WTC11 (cell line): Measurements from ENCODE around the gene GSG1L. TPM values are rescaled to one million over a fixed set of nuclear protein-coding genes. Genes with fewer than 3 reads are reported as not detected.

ENCODE experiments used
- ATAC-seq: fragments of 200-7000 bp; cut with Tn5 transposase; 2 replicates; pipeline ENCODE4 v1.10.0; 2021; ENCODE audit warnings: mild to moderate bottlenecking, moderate library complexity
- CTCF ChIA-PET: fragments of 300-600 bp; sonication (Branson Sonifier 250); formaldehyde crosslinking; loops from one replicate; lab custom pipeline; 2021; ENCODE audit warnings: antibody characterized with exemption; lab: Charles Lee
- POLR2A ChIA-PET: fragments of 350-600 bp; sonication (Branson Sonifier 250); formaldehyde crosslinking; loops from one replicate; lab custom pipeline; 2021; ENCODE audit warnings: antibody characterized with exemption; lab: Charles Lee
- DNase-seq: peaks from one replicate; pipeline ENCODE4 v3.0.0; 2021; ENCODE audit warnings: low spot score
- H3K27ac Mint-ChIP-seq: 2 replicates; pipeline ENCODE4 v1.8.0; 2021; ENCODE audit warnings: mixed read lengths
- H3K27me3 Mint-ChIP-seq: 2 replicates; pipeline ENCODE4 v1.8.0; 2021; ENCODE audit warnings: low read depth, mild to moderate bottlenecking, moderate library complexity, mixed read lengths
- H3K36me3 Mint-ChIP-seq: 2 replicates; pipeline ENCODE4 v1.8.0; 2021; ENCODE audit warnings: mixed read lengths
- H3K4me1 Mint-ChIP-seq: 2 replicates; pipeline ENCODE4 v1.8.0; 2022; ENCODE audit warnings: mixed read lengths
- H3K4me3 Mint-ChIP-seq: 2 replicates; pipeline ENCODE4 v1.8.0; 2021; ENCODE audit warnings: mild to moderate bottlenecking, moderate library complexity, mixed read lengths
- H3K9me3 Mint-ChIP-seq: 2 replicates; pipeline ENCODE4 v1.8.0; 2021; ENCODE audit warnings: mixed read lengths
- CREB1 ChIP-seq: sonication (generic); formaldehyde crosslinking; IDR thresholded peaks from 2 replicates; pipeline ENCODE4 v1.8.0; 2023; ENCODE audit warnings: mild to moderate bottlenecking, missing genetic modification reagents
- ESRRA ChIP-seq: sonication (generic); formaldehyde crosslinking; IDR thresholded peaks from 2 replicates; pipeline ENCODE4 v1.8.1; 2022; ENCODE audit warnings: mild to moderate bottlenecking, missing genetic modification reagents, borderline replicate concordance
- ETV6 ChIP-seq: sonication (generic); formaldehyde crosslinking; IDR thresholded peaks from 2 replicates; pipeline ENCODE4 v1.8.1; 2022; ENCODE audit warnings: mild to moderate bottlenecking, missing genetic modification reagents
- JAZF1 ChIP-seq: fragments of 250-450 bp; sonication (Bioruptor Pico); IDR thresholded peaks from 2 replicates; pipeline ENCODE4 v1.9.0; 2021; ENCODE audit warnings: moderate library complexity, mild to moderate bottlenecking, inconsistent platforms
- MXD4 ChIP-seq: fragments of 250-450 bp; sonication (Bioruptor Pico); IDR thresholded peaks from 2 replicates; pipeline ENCODE4 v1.8.0; 2021; ENCODE audit warnings: mild to moderate bottlenecking, moderate library complexity, borderline replicate concordance
- MYBL2 ChIP-seq: sonication (generic); formaldehyde crosslinking; IDR thresholded peaks from 2 replicates; pipeline ENCODE4 v1.8.1; 2023; ENCODE audit warnings: mild to moderate bottlenecking, moderate library complexity, missing genetic modification reagents
- NFATC4 ChIP-seq: fragments of 250-450 bp; sonication (Bioruptor Pico); IDR thresholded peaks from 2 replicates; pipeline ENCODE4 v1.9.0; 2021; ENCODE audit warnings: mild to moderate bottlenecking
- NR2C2 ChIP-seq: sonication (generic); formaldehyde crosslinking; IDR thresholded peaks from 2 replicates; pipeline ENCODE4 v1.8.0; 2022; ENCODE audit warnings: mild to moderate bottlenecking, missing genetic modification reagents
- TP53 ChIP-seq: sonication (generic); formaldehyde crosslinking; IDR thresholded peaks from 2 replicates; pipeline ENCODE4 v1.8.1; 2023; ENCODE audit warnings: mild to moderate bottlenecking, missing genetic modification reagents
- ZNF263 ChIP-seq: sonication (generic); formaldehyde crosslinking; IDR thresholded peaks from 2 replicates; pipeline ENCODE4 v1.8.1; 2022; ENCODE audit warnings: low read depth, mild to moderate bottlenecking, moderate library complexity, missing genetic modification reagents
- ZNF317 ChIP-seq: sonication (generic); formaldehyde crosslinking; IDR thresholded peaks from 2 replicates; pipeline ENCODE4 v1.8.1; 2023; ENCODE audit warnings: low read depth, mild to moderate bottlenecking, moderate library complexity, missing genetic modification reagents, borderline replicate concordance
- total RNA-seq: library from RNA; stranded (reverse); gene quantifications from 3 replicates; pipeline ENCODE4 v1.2.3, GENCODE V29; 2021
- TF ChIP-seq, protein P1 (sequence below): sonication (generic); formaldehyde crosslinking; IDR thresholded peaks from 2 replicates; pipeline ENCODE4 v1.8.1; 2023; ENCODE audit warnings: mild to moderate bottlenecking, missing genetic modification reagents, moderate library complexity
- TF ChIP-seq, protein P2 (sequence below): fragments of 250-450 bp; sonication (Bioruptor Pico); IDR thresholded peaks from 2 replicates; pipeline ENCODE4 v1.9.0; 2021; ENCODE audit warnings: mild to moderate bottlenecking
- TF ChIP-seq, protein P3 (sequence below): sonication (generic); formaldehyde crosslinking; IDR thresholded peaks from 2 replicates; pipeline ENCODE4 v1.8.0; 2022; ENCODE audit warnings: mild to moderate bottlenecking, missing genetic modification reagents
- TF ChIP-seq, protein P4 (sequence below): fragments of 250-450 bp; sonication (Bioruptor Pico); IDR thresholded peaks from 2 replicates; pipeline ENCODE4 v1.9.0; 2021; ENCODE audit warnings: mild to moderate bottlenecking
- TF ChIP-seq, protein P5 (sequence below): fragments of 250-450 bp; sonication (Bioruptor Pico); IDR thresholded peaks from 2 replicates; pipeline ENCODE4 v1.8.0; 2021; ENCODE audit warnings: mild to moderate bottlenecking
- TF ChIP-seq, protein P6 (sequence below): sonication (generic); formaldehyde crosslinking; IDR thresholded peaks from 2 replicates; pipeline ENCODE4 v1.8.1; 2023; ENCODE audit warnings: mild to moderate bottlenecking, moderate library complexity, missing genetic modification reagents

GSG1L gene
- total RNA-seq, 1 experiment from 2014 or later, result 0.28 TPM

DNA sequence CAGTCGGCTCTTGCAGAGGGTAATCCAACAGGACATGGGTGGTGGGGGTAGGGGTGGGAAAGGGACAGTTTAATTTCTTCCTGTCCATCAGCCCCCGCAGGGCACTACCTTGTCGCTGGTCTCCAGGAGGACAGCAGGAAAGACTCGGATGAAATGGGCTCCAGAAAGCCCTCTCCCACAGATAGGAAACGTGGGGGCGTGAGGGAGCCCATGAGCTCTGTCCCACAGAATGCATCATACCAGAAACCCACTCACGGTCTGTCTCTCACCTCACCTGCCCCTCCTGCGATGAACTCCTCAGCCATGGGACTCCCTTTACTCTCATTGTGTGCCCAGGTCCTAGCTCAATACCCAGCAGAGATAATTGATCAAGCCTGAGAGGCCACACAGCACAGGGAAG is 240.1 kb downstream of the GSG1L start:
- H3K36me3 Mint-ChIP-seq, result no peaks in the 10 kb centered on the region
- TF ChIP-seq, protein P1, sequence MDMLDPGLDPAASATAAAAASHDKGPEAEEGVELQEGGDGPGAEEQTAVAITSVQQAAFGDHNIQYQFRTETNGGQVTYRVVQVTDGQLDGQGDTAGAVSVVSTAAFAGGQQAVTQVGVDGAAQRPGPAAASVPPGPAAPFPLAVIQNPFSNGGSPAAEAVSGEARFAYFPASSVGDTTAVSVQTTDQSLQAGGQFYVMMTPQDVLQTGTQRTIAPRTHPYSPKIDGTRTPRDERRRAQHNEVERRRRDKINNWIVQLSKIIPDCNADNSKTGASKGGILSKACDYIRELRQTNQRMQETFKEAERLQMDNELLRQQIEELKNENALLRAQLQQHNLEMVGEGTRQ, result no peak
- no peak for TF ChIP-seq ETV6 (CRISPR knock-in tag)
- TF ChIP-seq, protein P2, sequence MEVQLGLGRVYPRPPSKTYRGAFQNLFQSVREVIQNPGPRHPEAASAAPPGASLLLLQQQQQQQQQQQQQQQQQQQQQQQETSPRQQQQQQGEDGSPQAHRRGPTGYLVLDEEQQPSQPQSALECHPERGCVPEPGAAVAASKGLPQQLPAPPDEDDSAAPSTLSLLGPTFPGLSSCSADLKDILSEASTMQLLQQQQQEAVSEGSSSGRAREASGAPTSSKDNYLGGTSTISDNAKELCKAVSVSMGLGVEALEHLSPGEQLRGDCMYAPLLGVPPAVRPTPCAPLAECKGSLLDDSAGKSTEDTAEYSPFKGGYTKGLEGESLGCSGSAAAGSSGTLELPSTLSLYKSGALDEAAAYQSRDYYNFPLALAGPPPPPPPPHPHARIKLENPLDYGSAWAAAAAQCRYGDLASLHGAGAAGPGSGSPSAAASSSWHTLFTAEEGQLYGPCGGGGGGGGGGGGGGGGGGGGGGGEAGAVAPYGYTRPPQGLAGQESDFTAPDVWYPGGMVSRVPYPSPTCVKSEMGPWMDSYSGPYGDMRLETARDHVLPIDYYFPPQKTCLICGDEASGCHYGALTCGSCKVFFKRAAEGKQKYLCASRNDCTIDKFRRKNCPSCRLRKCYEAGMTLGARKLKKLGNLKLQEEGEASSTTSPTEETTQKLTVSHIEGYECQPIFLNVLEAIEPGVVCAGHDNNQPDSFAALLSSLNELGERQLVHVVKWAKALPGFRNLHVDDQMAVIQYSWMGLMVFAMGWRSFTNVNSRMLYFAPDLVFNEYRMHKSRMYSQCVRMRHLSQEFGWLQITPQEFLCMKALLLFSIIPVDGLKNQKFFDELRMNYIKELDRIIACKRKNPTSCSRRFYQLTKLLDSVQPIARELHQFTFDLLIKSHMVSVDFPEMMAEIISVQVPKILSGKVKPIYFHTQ (CRISPR knock-in tag), result no peak
- TF ChIP-seq, all 79 proteins: peak for 0
- no peak for DNase-seq
- H3K4me1 Mint-ChIP-seq, result peaks cover 3% of the 10 kb centered on the region; the same call in 1 of the 2 replicates
- ATAC-seq, result no peak
- POLR2A ChIA-PET, result no interaction called here
- CTCF ChIA-PET, result interaction anchor here (0.7 to 1.9 kb wide), 2 partner anchors 36 to 44 kb away, joined by 3 to 9 read pairs; no protein-coding TSS in a partner anchor
- no peaks in the 10 kb centered on the region for H3K27me3 Mint-ChIP-seq
- H3K27ac Mint-ChIP-seq, result no peak overlapping the region
- no peaks in the 10 kb centered on the region; the same call in 1 of the 2 replicates for H3K9me3 Mint-ChIP-seq
- no peak overlapping the region for H3K4me3 Mint-ChIP-seq

DNA sequence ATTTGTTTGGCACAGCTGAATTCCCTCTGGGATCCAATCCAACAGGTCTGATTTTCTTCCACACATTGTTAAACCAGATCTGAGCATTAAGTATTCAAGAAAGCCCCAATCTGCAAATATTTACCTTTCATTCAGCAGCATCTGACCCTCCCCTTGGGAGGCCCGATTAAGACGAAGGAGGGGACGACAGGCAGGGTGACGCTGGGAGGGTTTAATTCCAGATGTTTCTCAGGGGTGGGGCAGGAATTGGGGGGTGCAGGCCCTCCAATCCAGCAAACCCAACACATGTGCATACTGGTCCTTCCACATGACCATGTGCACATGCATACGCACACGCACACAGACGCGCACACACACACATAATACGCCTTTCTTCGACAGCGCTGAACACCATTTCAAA is 240.5 kb downstream of the GSG1L start:
- Mint-ChIP-seq H3K27me3 (no peaks in the 10 kb centered on the region), H3K9me3 (no peaks in the 10 kb centered on the region; the same call in 1 of the 2 replicates), H3K36me3 (no peaks in the 10 kb centered on the region), H3K4me3 (no peak overlapping the region), H3K4me1 (peaks cover 3% of the 10 kb centered on the region; the same call in 1 of the 2 replicates), H3K27ac (no peak overlapping the region)
- ChIA-PET CTCF (no interaction called here), POLR2A (no interaction called here)
- DNase-seq (no peak), ATAC-seq (no peak)
- TF ChIP-seq NFATC4 (CRISPR knock-in tag) (no peak), TP53 (CRISPR knock-in tag) (no peak)
- TF ChIP-seq, protein P3, sequence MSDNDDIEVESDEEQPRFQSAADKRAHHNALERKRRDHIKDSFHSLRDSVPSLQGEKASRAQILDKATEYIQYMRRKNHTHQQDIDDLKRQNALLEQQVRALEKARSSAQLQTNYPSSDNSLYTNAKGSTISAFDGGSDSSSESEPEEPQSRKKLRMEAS (CRISPR knock-in tag), result no peak
- TF ChIP-seq, protein P4, sequence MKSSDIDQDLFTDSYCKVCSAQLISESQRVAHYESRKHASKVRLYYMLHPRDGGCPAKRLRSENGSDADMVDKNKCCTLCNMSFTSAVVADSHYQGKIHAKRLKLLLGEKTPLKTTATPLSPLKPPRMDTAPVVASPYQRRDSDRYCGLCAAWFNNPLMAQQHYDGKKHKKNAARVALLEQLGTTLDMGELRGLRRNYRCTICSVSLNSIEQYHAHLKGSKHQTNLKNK, result no peak

DNA sequence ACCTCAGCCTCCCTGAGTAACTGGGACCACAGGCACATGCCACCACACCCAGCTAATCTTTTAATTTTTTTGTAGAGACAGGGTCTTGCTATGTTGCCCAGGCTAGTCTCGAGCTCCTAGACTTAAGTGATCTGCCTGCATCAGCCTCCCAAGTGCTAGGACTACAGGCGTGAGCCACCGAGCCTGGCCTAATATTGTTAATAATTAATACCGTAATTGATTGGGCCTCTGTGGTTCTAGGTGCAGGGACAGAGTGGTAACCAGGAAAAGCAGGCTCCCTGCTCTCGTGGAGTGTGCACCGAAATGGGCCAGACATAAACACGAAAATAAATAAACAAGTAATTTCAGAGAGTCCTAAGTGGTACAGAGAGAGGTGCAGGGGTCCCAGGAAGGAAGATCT is 241.0 kb downstream of the GSG1L start:
- DNase-seq, result no peak
- no peaks in the 10 kb centered on the region for H3K9me3 Mint-ChIP-seq
- CTCF ChIA-PET, result interaction anchor here (0.9 to 1.1 kb wide), 2 partner anchors 42 to 43 kb away, joined by 3 read pairs; no protein-coding TSS in a partner anchor
- H3K4me1 Mint-ChIP-seq, result peaks cover 3% of the 10 kb centered on the region; the same call in 1 of the 2 replicates
- ATAC-seq, result no peak
- no peaks in the 10 kb centered on the region for H3K27me3 Mint-ChIP-seq
- TF ChIP-seq ZNF317 (CRISPR knock-in tag), result no peak
- TF ChIP-seq MYBL2, result no peak
- no peak for TF ChIP-seq CREB1 (CRISPR knock-in tag)
- TF ChIP-seq, protein P5, sequence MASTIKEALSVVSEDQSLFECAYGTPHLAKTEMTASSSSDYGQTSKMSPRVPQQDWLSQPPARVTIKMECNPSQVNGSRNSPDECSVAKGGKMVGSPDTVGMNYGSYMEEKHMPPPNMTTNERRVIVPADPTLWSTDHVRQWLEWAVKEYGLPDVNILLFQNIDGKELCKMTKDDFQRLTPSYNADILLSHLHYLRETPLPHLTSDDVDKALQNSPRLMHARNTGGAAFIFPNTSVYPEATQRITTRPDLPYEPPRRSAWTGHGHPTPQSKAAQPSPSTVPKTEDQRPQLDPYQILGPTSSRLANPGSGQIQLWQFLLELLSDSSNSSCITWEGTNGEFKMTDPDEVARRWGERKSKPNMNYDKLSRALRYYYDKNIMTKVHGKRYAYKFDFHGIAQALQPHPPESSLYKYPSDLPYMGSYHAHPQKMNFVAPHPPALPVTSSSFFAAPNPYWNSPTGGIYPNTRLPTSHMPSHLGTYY (CRISPR knock-in tag), result no peak
- no peak overlapping the region for H3K4me3 Mint-ChIP-seq
- POLR2A ChIA-PET, result no interaction called here
- no peak overlapping the region for H3K27ac Mint-ChIP-seq
- no peaks in the 10 kb centered on the region for H3K36me3 Mint-ChIP-seq

DNA sequence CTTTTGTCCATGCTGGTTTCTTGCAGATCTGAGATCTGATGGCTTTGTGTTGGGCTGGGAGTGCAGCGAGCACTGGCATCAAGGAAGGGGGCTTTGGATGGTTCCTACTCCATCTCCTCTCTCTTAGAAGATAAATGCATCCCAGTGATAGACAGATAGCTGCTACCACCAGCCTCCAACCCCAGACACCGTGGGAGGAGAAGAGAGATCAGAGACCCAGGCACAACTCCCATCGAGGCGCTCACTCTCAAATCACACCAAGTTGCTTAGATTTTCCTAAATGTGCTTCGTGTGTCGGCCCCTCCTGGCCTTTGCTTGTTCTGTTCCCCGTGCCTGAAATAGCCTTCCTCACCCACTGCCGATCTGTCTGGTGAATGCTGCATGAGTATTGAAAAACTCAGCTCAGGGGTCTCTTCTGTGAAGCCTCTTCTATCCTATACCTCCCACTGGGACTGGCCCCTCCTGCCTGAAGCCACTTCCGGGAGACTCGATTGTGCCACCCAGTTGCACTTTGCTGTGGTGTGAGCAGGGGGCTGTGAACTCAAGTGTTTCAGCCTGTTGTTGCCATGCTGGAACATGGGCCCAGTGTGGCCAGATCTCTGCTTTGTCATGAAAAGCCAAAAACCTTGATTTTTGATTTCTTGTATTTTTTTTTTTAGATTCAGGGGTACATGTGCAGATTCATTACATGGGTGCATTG is 242.7 kb downstream of the GSG1L start:
- no peaks in the 10 kb centered on the region for H3K36me3 Mint-ChIP-seq
- CTCF ChIA-PET, result no interaction called here
- TF ChIP-seq NR2C2, result no peak
- no peak for TF ChIP-seq MXD4 (CRISPR knock-in tag)
- TF ChIP-seq JAZF1 (CRISPR knock-in tag), result no peak
- no peak for TF ChIP-seq ZNF263 (CRISPR knock-in tag)
- TF ChIP-seq, protein P6, sequence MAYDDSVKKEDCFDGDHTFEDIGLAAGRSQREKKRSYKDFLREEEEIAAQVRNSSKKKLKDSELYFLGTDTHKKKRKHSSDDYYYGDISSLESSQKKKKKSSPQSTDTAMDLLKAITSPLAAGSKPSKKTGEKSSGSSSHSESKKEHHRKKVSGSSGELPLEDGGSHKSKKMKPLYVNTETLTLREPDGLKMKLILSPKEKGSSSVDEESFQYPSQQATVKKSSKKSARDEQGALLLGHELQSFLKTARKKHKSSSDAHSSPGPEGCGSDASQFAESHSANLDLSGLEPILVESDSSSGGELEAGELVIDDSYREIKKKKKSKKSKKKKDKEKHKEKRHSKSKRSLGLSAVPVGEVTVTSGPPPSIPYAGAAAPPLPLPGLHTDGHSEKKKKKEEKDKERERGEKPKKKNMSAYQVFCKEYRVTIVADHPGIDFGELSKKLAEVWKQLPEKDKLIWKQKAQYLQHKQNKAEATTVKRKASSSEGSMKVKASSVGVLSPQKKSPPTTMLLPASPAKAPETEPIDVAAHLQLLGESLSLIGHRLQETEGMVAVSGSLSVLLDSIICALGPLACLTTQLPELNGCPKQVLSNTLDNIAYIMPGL (CRISPR knock-in tag), result no peak
- TF ChIP-seq ESRRA, result no peak
- TF ChIP-seq, all 79 proteins: peak for 0
- H3K4me3 Mint-ChIP-seq, result no peak overlapping the region
- ATAC-seq (no peak), DNase-seq (no peak)
- POLR2A ChIA-PET, result no interaction called here
- H3K9me3 Mint-ChIP-seq, result no peaks in the 10 kb centered on the region
- peaks cover 3% of the 10 kb centered on the region; the same call in 1 of the 2 replicates for H3K4me1 Mint-ChIP-seq
- no peak overlapping the region for H3K27ac Mint-ChIP-seq
- no peaks in the 10 kb centered on the region for H3K27me3 Mint-ChIP-seq
